GM20000 (cell line): ENCODE data around the gene IGSF10.
A peak's percentile ranks its signal among the peaks of the same experiment; 100 is the strongest.

Source experiments
- DNase-seq: peaks from one replicate; pipeline ENCODE4 v3.0.0; 2012; ENCODE audit warnings: low spot score
- TF ChIP-seq, protein P1 (sequence below): IDR thresholded peaks from 2 replicates; pipeline ENCODE4 v1.5.1; 2012; ENCODE audit warnings: mild to moderate bottlenecking, control low read depth; ENCODE audit errors: extremely low read depth, missing control alignments

IGSF10 gene

DNA sequence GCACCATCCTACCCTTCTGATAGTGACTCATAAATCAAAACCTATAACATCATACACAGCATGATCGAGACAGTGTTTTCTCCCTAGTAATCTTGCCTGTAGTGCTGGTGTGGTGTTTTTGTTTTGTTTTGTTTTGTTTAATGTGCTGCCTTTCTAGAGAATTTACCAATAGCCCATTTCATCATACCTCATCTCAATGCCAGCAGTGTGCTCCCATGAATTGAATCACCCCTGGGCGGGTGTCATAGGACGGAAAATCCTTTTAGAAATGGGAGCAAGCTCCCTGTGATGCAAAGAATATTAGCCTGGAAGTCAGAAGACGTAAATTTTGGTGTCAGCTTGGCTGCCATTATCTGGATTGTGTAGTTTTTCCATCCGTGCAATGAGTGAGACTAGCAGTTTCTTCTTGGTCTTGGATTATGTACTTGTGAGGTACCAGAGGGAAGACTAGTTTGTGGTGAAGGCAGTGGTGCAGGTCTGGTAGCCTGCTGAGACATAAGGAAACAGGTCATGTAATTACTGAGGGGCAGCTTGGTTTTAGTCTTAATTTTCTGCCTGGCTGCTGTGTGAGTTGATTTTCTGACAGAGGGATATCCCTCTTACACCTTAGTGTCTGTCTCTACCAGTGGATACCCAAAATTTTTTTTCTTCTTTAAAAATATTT, 29.9 kb downstream of the IGSF10 start:
- DNase-seq = no peak
- TF ChIP-seq, protein P1, sequence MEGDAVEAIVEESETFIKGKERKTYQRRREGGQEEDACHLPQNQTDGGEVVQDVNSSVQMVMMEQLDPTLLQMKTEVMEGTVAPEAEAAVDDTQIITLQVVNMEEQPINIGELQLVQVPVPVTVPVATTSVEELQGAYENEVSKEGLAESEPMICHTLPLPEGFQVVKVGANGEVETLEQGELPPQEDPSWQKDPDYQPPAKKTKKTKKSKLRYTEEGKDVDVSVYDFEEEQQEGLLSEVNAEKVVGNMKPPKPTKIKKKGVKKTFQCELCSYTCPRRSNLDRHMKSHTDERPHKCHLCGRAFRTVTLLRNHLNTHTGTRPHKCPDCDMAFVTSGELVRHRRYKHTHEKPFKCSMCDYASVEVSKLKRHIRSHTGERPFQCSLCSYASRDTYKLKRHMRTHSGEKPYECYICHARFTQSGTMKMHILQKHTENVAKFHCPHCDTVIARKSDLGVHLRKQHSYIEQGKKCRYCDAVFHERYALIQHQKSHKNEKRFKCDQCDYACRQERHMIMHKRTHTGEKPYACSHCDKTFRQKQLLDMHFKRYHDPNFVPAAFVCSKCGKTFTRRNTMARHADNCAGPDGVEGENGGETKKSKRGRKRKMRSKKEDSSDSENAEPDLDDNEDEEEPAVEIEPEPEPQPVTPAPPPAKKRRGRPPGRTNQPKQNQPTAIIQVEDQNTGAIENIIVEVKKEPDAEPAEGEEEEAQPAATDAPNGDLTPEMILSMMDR = no peak

DNA sequence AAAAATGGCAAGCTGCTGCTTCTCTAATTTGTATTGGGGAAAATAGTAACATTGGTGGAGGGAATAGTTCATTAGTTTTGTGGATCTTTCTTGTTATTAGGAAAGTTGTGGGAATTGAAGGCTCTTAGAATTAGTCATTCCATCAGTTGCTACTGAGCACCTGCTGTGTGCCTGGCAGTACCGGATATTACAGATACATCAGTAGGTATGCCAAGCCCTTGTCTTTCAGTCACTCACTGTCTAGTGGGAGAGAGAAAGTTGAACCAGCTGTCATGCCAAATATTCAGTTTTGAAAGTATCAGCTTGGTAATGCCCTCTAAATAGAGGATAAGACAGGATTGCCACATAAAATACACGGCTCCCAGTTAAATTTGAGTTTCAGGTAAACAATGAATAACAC, 32.5 kb downstream of the IGSF10 start:
- DNase-seq = no peak
- TF ChIP-seq, protein P1 = no peak

DNA sequence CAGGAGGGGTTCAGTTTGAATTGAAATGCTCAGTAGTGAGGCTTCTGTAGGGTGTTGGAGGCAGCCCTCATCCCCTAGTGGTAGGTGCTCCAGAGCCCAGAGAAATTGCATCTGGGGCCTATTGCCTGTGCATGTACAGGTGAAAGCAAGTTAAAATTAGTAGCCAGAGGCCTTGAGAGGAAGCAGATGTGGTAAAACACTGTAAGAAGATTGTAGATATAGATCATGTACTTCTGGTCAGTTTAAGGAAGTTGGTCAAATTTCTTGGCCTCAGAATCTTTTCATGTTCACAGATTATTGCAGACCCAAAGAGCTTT, 34.6 kb downstream of the IGSF10 start:
- peak; percentile 30 for DNase-seq
- TF ChIP-seq, protein P1 = no peak

DNA sequence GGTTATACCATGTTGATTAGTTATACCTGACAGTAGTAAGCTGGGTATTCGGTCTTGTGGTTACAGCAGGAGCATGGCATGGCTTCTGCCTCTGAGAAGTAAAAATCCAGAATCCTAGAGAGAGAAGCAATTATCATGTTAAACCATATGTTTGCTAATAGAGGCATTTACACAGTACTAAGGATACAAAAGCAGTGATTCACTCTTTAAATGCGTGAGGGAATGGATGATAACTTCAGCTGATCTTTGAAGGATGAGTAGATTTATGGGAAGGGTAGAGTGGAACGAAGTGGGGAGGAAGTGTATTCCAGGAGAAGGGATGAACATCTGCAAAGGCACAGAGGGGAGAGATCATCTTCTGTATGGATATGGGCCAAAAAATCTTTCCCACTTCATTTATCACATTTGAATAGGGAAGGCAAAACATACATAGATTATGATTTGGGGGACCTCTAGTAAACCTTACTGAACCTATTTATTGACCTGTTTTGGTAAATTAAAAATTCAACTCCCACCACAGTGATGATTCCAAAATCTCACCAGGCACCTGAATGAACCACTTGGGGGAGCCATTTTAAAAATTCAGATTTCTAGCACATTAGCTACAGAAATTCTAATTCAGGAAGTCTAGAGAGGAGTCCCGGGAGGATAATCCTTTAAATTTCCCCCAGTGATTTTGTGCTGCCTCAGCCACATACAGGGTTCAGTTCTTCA, 35.1 kb downstream of the IGSF10 start:
- TF ChIP-seq, protein P1 = no peak
- DNase-seq = no peak

DNA sequence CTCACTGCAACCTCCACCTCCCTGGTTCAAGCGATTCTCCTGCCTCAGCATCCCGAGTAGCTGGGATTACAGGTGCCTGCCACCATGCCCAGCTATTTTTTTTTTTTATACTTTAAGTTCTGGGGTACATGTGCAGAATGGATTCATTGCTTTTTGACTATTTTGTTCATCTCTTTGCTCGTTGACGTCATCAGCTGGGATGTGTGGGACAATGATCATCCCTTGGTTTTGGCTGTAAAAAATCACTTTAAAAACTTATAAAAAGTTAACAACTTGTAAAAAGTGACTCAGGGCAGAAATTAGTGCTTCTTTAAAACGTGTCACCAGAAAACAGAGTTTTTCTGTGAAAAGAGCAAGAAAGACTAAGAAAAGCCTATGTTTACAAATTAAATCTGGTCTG, 37.8 kb downstream of the IGSF10 start:
- no peak for DNase-seq
- TF ChIP-seq, protein P1 = no peak

DNA sequence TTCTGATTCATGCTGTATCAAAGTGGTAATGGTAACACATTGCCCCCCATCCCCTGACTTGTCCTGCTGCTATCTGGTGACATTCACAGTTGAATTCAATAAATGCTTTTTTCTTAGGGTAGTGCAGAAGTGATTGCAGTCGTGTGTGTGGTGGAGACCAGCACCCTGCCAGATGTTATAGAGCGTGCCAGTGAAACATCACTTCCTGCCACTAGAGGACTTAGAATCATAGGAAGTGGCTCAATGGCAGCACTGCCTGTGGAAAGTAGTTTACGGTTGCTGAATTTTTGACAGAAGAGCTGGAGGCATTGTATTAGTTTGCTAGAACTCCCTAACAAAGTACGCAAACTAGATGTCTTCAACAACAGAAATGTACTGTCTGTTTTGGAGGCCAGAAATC, 38.9 kb downstream of the IGSF10 start:
- TF ChIP-seq, protein P1 = no peak
- DNase-seq = no peak

DNA sequence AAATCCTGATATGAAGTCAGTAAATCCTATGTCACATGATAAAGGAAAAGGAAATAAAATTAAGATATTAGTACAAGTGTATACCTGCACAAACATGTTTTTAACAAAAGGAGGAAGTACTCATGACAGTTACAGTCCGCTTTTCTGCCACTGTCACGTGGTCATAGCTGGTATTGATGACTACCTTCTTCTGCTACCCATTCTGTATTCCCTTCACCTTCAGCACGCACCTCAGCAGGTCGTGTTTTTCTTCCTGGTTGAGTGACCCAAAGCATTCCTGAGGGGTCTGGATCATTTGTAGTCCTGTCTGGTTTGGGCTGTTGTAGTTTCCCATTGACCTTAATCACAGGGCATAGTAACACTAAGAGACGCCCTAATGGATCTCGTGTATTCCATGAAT, 41.1 kb downstream of the IGSF10 start:
- no peak for DNase-seq
- TF ChIP-seq, protein P1 = no peak
